ENCODE measurements around the gene LGI4. TPM values are rescaled to one million over a fixed set of nuclear protein-coding genes. Genes with fewer than 3 reads are reported as not detected.

Gene LGI4
- total and polyA plus RNA-seq, 11 donors, result 2.2 to 15.1 (median 6.0) TPM

DNA sequence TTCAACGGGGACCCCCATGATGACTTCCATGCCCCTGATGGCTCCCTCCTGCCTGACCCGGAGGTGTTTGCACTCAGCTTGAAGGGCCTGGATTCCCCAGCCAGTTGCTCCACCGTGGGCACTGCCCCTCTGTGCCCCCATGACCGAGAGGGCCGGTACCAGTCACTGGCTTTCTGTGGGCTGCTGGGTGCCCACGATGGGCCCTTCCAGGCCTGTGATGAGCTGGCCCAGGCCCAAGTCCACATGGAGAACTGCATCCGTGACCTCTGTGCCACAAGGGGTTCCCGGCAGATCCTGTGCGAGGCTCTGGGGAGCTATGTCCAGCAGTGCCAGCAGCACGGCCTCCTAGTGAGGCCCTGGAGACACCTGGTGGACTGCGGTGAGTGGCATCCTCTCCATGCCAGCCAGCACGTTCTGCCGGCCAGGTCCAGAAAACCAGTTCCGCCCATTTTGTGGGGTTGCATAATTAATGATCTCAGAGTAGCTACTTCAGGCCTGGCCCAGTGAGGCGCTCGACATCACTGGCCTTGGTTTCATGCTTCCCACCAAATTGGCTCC, 54.2 kb downstream of the LGI4 start:
- Histone ChIP-seq H3K27me3 (no peaks in the 10 kb centered on the region), H3K27ac (no peak overlapping the region), H3K4me1 (no peaks in the 10 kb centered on the region), H3K9me3 (no peaks in the 10 kb centered on the region), H3K4me3 (no peak overlapping the region), H3K36me3 (no peaks in the 10 kb centered on the region)
- 77 to 90% (median 79%) methylated on average over 11 to 16 of the region's 16 CpGs for WGBS, 4 donors
- DNase-seq (no peak), ATAC-seq (no peak)
- no peak for TF ChIP-seq POLR2A (IDR thresholded peaks at IDR 0.05)
- intact Hi-C loops (cut with DNase I), result no loop called here

DNA sequence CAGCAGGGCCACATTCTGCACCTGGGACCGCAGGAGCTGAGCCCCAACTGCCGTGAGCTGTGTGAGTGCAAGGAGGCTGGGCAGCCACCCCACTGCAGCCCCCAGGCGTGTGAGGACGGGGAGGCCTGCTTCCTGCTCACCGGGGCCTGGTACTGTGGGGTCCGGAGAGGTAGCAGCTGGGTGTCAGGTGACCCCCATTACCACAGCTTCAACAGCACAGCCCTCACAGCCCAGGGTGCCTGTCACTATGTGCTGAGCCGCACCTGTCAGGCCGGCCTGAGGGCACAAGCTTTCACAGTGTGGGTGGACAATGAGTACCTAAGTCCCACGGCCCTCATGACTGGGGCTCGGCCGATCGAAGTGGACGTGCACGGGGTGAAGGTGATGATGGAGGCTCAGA, 55.0 kb downstream of the LGI4 start:
- no peak for DNase-seq
- 83 to 91% (median 86%) methylated on average over 9 to 14 of the region's 14 CpGs for WGBS, 4 donors
- TF ChIP-seq, protein P1, sequence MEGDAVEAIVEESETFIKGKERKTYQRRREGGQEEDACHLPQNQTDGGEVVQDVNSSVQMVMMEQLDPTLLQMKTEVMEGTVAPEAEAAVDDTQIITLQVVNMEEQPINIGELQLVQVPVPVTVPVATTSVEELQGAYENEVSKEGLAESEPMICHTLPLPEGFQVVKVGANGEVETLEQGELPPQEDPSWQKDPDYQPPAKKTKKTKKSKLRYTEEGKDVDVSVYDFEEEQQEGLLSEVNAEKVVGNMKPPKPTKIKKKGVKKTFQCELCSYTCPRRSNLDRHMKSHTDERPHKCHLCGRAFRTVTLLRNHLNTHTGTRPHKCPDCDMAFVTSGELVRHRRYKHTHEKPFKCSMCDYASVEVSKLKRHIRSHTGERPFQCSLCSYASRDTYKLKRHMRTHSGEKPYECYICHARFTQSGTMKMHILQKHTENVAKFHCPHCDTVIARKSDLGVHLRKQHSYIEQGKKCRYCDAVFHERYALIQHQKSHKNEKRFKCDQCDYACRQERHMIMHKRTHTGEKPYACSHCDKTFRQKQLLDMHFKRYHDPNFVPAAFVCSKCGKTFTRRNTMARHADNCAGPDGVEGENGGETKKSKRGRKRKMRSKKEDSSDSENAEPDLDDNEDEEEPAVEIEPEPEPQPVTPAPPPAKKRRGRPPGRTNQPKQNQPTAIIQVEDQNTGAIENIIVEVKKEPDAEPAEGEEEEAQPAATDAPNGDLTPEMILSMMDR (IDR thresholded peaks at IDR 0.05), result no peak
- no peak for TF ChIP-seq POLR2A (IDR thresholded peaks at IDR 0.05)
- no peak for ATAC-seq
- Histone ChIP-seq H3K4me1 (no peaks in the 10 kb centered on the region), H3K27ac (no peak overlapping the region), H3K4me3 (no peak overlapping the region), H3K27me3 (no peaks in the 10 kb centered on the region), H3K36me3 (no peaks in the 10 kb centered on the region), H3K9me3 (no peaks in the 10 kb centered on the region)
- intact Hi-C loops (cut with DNase I), result no loop called here

DNA sequence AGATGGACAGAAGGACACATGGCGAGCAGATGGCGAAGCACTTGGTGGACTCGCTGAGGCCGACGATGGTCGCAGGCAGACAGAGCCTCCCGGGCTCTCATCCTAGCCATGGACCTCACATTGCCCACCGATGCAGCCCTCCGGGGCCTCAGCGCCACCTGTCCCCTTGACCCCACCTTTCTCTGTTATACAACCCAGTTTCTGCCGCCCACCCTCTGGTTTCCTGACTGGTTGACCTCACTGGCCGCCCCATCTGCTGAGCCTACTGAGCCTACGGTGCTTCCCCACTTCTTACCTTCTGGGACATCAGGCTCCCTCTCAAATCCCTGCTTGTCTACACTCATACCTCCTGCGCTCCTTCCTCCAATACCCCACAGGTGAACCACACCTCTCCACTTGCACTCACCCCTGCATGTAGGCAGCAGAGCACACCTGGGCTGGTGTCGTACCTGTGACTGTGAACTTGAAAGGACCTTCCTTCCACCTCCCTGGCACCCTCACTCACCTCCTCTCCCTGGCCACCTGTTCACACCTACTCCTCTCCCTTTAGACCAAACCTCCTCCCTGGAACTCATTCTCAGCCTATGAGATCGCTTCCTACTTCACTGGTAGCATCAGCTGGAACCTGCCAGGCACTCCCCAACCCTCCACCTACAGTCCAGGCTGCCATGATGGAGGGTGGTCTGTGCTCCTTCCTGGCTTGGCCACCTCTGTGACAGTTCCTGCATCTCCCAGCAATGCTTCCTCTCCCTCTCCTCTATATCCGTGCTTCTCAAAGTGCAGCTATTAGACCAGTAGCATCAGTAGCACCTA, 57.2 kb downstream of the LGI4 start:
- Histone ChIP-seq H3K36me3 (no peaks in the 10 kb centered on the region), H3K4me3 (no peak overlapping the region), H3K27me3 (no peaks in the 10 kb centered on the region), H3K4me1 (no peaks in the 10 kb centered on the region), H3K27ac (no peak overlapping the region), H3K9me3 (no peaks in the 10 kb centered on the region)
- ATAC-seq, result no peak
- intact Hi-C loops (cut with DNase I), result no loop called here
- TF ChIP-seq POLR2A (IDR thresholded peaks at IDR 0.05), result no peak
- TF ChIP-seq, protein P1 (IDR thresholded peaks at IDR 0.05), result no peak
- DNase-seq, result peak in 1 of 5 donors; percentile 28
- 88 to 90% (median 89%) methylated on average over 17 of the region's 17 CpGs for WGBS, 4 donors

DNA sequence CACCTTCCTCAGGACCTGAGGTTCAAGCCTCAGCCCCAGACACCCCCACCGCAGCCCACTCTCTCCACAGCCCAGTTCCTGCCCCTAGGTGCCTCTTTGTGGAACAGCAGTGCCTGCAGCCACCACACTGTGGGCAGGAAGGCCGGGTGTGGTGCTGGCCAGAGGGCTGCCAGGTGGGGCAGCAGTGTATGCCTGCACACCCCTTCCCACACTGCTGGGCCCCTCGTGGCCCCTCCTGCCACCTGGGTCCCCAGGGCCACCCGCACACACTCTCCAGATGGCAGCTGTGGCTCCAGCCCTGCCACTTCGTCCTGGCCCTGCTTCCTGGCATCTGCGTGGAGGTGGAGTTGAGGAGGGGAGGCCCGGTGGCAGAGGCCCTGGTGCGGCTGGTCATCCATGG, 58.2 kb downstream of the LGI4 start:
- Histone ChIP-seq H3K36me3 (no peaks in the 10 kb centered on the region), H3K4me1 (no peaks in the 10 kb centered on the region), H3K27me3 (no peaks in the 10 kb centered on the region), H3K4me3 (no peak overlapping the region), H3K9me3 (no peaks in the 10 kb centered on the region), H3K27ac (no peak overlapping the region)
- DNase-seq (no peak), ATAC-seq (no peak)
- WGBS, 4 donors, result 75 to 79% (median 78%) methylated on average over 7 to 8 of the region's 8 CpGs
- TF ChIP-seq, protein P1 (IDR thresholded peaks at IDR 0.05), result no peak
- intact Hi-C loops (cut with DNase I), result no loop called here
